Fibroblast of skin of back (primary cell): Measurements from ENCODE around the gene CREB5.

Experiments
- DNase-seq: peaks from one replicate; pipeline ENCODE4 v3.0.0-alpha.2; 2013

Gene CREB5

DNA sequence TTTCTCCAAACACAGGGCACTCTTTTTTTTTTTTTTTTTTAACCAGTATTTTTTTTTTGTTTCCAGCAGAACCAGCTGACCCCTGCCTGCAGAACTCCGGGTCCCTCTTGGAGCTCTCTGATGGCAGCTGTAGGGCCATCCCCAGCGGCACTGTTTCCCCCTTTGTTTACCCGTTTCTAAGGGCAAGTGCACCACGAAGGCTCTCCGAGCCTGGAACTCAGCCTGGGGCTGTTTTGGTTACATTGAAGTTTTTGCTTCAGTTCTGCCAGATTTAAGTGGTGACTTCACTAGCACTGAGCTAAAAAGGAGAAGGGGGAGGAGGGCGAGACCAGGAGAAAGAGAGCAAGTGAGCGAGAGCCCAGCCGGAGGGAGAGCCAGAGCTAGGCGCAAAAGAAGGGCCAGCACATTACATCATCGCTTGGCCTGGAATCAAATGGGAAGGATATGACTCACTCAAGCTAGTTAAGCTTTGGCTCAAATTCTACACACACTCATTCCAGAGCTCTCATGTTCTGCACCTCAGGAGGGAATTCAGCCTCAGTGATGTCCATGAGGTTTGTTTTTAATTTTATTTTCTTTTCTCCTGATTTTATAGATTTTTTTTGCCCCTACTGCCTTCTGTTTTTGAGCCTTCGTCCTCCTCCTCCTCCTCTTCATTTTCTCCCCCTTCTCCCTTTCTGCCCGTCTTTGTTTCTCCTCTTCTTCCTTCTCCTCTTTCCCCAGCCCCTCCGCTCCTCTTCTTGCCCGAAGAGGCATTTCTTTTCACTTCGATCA, 273.5 kb downstream of the CREB5 start:
- peak; percentile 99 for DNase-seq

DNA sequence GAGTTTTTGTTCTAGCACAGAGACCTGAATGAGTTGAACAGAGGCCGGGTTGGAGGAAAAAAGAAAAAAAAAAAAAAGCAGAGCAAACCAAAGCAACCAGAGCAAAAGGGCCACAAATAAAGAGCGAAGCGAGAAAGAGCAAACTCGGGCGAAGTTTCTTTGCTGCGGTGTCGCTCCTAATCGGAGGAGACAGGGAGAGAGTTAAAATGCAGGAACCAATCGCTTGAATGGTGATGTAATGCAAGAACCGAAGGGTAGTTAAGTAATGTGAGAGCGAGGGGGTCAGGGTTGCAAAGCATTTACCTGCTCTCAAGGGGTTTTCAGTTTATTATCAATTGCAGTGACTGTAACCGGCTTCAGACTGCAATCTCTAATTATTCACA, 274.1 kb downstream of the CREB5 start:
- peak; percentile 82 for DNase-seq

DNA sequence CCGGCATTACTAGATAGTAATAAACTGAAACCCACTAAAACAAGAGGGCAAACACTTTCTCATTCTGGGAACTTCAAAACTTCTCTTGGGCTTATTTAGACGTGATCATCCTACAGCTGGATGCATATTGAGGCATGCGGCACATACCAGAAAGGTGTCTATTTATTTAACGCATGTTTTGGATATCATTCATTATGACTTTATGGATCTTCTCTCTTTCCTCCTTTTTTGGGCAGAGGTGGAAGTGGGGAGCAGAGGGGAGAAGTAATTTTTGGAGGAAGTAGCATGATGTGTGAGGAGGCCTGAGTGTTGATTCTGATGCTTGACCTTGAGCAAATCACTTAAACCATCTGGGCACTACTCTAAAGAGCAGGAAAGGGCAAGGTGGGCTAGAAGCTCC, 275.2 kb downstream of the CREB5 start:
- no peak for DNase-seq

DNA sequence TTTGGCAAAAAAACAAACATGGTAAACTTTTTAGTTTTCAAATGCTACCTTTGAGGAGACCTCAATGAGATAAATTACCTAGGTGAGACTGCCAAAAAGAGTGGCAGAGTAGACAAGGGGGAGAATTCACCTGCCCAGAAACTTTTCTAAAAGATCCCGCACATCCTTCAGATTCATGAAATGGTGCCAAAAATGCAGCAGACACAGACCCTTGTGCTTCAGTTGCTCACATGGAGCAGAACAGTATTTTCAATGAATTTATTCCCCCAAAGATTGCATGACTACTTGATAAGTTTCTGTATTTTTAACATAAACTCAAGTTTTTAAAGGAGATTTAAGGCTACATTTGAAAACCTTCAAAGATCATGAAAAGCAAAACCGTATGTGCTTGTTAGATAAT, 275.9 kb downstream of the CREB5 start:
- no peak for DNase-seq

GRCh38 chr7:28688651-28689050, 276.3 kb downstream of the CREB5 start:
- DNase-seq = peak; percentile 81

DNA sequence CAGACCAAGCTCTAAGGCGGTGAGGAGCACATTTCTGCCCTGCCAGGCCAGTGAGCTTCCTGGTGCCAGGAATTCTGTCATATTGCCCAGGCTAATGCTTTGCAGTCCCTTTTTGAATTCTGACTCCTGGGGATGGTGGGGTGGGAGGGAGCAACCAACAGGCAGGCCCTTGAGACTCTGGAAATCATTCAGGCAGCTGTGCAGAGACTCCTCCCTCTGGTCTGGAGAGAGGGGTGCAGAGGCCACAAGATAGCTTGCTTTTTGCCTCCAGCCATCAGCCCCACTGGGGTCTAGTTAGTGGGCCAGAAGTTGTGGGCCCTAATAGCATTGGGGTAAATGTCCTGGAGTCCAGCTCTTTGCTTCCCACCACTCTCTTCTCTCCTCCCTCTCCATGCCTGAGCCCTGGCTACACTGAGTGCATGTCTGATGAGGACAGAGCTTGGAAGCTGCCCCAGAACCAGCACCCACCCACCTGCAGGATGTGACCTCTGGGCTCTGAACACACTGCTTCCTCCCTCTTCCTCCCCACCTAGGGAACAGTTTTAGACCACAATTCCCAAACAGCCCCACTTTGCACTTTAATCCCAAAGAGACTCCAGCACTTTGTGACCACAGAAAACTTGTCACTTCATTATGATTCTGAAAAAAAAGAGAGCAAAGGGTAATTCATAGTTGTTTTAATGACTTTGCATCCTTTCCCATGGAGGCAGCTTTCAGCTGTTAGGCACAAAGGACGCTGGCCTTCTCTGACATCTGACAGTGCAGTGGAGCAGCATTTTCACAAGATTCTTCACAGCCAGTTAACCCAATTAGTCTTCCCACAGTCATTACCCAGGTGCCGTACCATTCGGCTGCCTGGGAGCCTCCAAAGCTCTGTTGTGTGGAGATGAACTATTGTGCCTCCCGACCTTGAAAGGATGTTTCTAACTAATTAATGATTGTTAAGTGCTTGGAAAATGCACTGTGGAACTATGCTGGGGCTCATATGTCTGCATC, 283.3 kb downstream of the CREB5 start:
- no peak for DNase-seq

- DNase-seq = no peak
These were observed 285.7 kb downstream of the CREB5 start for GRCh38 chr7:28697913-28698563.

- no peak for DNase-seq
These were observed 286.5 kb downstream of the CREB5 start for GRCh38 chr7:28698840-28699239.

- DNase-seq = no peak
These were observed 287.8 kb downstream of the CREB5 start for GRCh38 chr7:28700096-28700495.

- DNase-seq = peak; percentile 82
These were observed 288.5 kb downstream of the CREB5 start for GRCh38 chr7:28700790-28701203.

DNA sequence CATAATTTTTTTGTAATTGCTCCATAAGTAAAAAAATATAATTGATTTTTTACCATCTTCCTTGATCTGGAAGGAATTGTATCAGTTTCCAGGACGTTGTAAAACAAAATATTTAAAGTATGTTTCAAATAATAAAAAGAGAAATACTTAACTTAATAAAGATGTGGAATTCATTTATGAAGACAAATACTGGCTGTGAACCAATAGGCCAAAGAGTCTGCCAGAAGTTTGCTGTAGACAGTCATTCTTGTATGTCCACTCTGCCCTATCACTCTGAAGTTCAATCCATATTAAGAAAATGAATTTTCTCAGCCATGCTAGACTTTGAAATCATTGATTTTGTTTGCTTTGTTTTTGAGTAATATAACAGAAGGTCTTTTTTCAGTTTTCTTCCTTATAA, 289.4 kb downstream of the CREB5 start:
- DNase-seq = peak; percentile 49

DNA sequence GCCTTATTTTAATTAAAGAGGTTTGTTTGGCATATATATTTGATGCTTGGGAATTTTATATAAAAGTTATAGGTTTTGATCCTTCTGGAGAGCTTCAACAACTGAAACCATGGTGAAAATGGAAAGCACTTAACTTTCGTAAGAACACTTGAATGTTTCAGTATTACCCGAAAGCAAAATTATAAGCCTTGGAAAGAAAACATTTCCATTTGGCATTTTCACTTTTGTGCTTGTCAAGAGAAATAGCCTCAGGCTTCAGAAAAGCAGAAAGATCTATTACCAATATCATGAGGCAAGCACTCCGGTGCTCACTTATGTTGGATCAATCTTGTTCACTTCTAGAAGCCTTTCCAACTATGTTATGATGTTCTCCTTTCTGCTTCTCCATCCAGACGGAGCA, 289.9 kb downstream of the CREB5 start:
- no peak for DNase-seq

- no peak for DNase-seq
These were observed 290.9 kb downstream of the CREB5 start for GRCh38 chr7:28703037-28703765.

DNA sequence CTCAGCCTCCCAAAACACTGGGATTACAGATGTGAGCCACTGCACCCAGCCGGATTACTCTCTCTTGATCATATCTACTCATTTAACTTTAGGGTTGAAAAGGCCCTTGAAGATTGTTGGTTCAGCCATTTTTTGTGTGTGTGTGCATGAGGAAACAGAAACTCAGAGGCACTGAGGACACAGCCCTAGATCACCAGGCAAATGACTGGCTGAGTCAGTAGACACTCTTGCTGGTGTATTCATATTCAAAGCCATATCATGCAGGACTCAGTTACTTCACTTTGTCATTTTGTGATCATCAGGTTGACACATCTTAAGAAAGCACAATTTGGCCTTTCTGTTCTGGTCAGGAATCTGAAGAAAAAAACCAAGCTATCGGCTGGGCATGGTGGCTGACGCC, 292.4 kb downstream of the CREB5 start:
- no peak for DNase-seq

DNA sequence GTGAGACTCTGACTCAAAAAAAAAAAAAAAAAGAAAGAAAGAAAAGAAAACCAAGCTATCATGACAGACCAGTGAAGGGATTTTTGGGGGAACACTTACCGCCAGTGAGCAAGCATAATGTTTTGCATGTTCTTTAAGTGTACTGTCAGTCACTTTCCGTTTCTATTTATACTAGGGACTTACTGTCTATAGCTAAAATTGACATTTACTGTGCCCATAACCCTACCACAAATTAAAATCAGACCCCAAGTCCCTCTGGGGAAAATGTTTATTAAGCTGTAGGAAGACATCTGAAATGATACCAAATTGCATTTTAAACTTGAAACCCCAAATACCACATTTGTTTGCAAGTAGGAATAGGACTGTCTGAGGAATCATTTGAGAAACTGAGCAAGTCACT, 293.0 kb downstream of the CREB5 start:
- no peak for DNase-seq

DNA sequence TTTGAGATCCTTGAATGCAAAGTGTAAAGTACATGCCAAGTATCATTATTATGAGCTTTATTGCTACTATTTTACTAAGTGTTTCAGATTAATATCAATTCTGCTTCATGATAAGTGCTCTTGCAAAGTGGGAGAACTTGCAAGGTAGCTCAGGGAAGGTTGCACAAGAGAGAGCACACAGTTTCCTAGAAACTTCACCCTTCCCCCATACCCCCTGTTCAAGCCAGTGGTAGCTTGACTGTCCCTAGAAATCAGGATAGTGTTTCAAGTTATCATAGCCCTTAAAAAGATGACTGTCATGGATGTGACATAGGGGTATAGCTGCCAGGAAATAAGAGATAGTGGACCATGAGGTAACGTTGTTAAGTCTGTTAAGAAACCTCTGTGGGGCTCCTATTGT, 294.3 kb downstream of the CREB5 start:
- DNase-seq = no peak

GRCh38 chr7:28707291-28707690, 295.0 kb downstream of the CREB5 start:
- DNase-seq = no peak

GRCh38 chr7:28708033-28708951, 296.0 kb downstream of the CREB5 start:
- no peak for DNase-seq

DNA sequence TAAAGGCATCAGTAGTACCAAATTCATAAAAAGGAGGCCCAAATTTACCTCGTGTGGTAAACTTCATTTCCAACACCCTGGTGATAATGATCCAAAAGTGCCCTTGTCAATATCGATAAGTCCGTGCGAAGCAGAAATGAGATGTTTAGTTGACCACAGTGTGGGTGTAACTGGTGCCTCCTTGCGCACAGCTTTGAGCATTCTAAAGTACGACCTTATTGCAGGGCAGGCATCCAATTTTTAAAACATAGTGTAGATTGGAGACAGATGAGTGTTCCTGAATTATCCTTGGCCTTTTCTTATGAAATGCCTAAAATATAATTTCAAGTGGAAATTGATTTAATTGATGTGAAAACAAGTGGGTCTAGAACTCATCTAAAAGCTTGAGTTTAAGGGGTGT, 297.4 kb downstream of the CREB5 start:
- no peak for DNase-seq

DNA sequence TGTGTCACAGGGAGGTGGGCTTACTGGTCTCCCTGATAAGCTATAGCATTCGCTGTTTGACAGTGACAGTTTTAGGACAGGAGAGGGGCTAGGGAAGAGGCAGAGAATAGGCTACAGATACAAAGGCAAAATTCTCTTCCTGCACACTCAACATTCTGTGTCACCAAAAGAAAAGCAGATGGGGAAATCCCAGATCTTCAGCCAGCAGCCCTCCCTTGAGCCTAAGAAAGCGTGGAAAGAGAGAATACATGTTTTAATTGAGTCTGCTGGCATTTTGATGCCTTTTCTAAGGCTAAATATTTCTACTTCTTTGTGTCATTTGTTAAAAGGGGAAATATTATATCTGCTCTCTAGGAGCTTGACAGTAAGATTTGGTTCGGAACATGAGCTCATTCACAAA, 298.8 kb downstream of the CREB5 start:
- no peak for DNase-seq

DNA sequence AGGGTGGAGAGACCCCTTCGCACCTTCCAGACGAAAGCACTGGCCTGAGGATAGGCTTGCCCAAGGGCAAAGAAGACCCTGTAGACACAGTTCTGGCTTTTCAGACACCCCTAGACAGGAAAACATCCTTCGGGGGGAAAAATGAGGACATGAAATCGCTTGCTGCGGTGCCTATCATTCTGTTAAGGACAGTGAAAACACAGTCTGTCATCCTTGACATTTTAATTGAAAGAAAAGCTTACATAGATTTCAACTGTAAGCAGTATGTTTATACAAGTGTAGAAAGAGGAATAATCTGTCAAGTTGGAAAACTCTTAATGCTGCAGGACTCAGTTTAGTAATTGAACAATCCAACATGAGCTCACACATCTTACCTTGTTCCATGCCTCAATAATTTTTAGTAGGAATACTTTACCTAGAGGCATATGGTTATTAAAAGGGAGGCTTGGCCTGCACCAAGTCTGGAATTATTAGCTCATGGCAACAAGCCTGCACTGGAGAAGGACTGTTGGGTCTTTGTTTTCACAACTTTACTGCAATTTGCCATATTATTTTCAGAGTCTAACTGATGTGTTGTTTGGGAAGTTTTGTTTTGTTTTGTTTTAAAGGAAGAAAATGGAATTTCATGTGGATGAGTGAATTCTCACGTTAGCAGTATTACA, 302.3 kb downstream of the CREB5 start:
- DNase-seq = no peak
